Natural killer cell (primary cell): ENCODE measurements around the gene CBLN1. TPM values are rescaled to one million over a fixed set of nuclear protein-coding genes. Genes with fewer than 3 reads are reported as not detected.

Source experiments
- ATAC-seq, 3 donors: fragments of 150-1000 bp in 2 of 3; fragments of 200-7000 bp in 1 of 3; cut with Tn5 transposase; 1 replicate in 1 of 3; 2 replicates in 2 of 3; pipeline ENCODE4 v1.10.0; 2021; ENCODE audit warnings: mild to moderate bottlenecking in 2 of 3, moderate library complexity in 2 of 3
- DNase-seq, 2 donors: peaks; one replicate each; pipeline versions ENCODE4 v3.0.0 to v3.0.0-alpha.2; 2013 to 2021; ENCODE audit warnings: mixed read lengths in 1 of 2
- H3K27ac ChIP-seq: one replicate; pipeline ENCODE4 v1.5.1; 2013; ENCODE audit warnings: mild to moderate bottlenecking, low read length
- H3K27me3 ChIP-seq: one replicate; pipeline ENCODE4 v1.6.1; 2013; ENCODE audit warnings: low read length; ENCODE audit not compliant: control insufficient read depth, insufficient read depth
- H3K36me3 ChIP-seq: one replicate; pipeline ENCODE4 v1.6.1; 2013; ENCODE audit warnings: low read length; ENCODE audit not compliant: control insufficient read depth, insufficient read depth
- H3K4me1 ChIP-seq: one replicate; pipeline ENCODE4 v1.6.1; 2013; ENCODE audit warnings: low read length; ENCODE audit not compliant: control insufficient read depth, insufficient read depth
- H3K4me3 ChIP-seq: one replicate; pipeline ENCODE4 v1.5.1; 2013; ENCODE audit warnings: low read length
- H3K9me3 ChIP-seq: one replicate; pipeline ENCODE4 v1.6.1; 2013; ENCODE audit warnings: low read length; ENCODE audit not compliant: control insufficient read depth, insufficient read depth
- H3K27ac Mint-ChIP-seq, 2 donors: one replicate each; pipeline ENCODE4 v1.8.0; 2022; ENCODE audit warnings: mild to moderate bottlenecking in 2 of 2, mixed read lengths in 2 of 2, moderate library complexity in 1 of 2
- H3K27me3 Mint-ChIP-seq, 2 donors: one replicate each; pipeline ENCODE4 v1.8.0; 2022; ENCODE audit warnings: low read depth in 2 of 2, mixed read lengths in 2 of 2
- H3K36me3 Mint-ChIP-seq: one replicate; pipeline ENCODE4 v1.8.0; 2022; ENCODE audit warnings: mixed read lengths
- H3K4me1 Mint-ChIP-seq, 2 donors: one replicate each; pipeline ENCODE4 v1.8.0; 2022; ENCODE audit warnings: mixed read lengths in 2 of 2
- H3K4me3 Mint-ChIP-seq: one replicate; pipeline ENCODE4 v1.8.0; 2022; ENCODE audit warnings: mild to moderate bottlenecking, moderate library complexity, mixed read lengths
- H3K9me3 Mint-ChIP-seq, 2 donors: one replicate each; pipeline ENCODE4 v1.8.0; 2022; ENCODE audit warnings: mixed read lengths in 2 of 2
- CTCF ChIP-seq: fragments of 200-600 bp; IDR thresholded peaks from one replicate; pipeline ENCODE4 v1.8.0; 2022; ENCODE audit warnings: antibody characterized with exemption
- WGBS: methylation state at CpG from one replicate; pipeline ENCODE4 v1.1.7; 2013; ENCODE audit warnings: missing lambda C conversion rate; ENCODE audit not compliant: insufficient coverage; 5-methylcytosine and 5-hydroxymethylcytosine counted together
- intact Hi-C: fragments of 100-400 bp; cut with micrococcal nuclease; formaldehyde crosslinking; loops from one replicate; pipeline ENCODE4 v1.14.2; 2022
- total RNA-seq, 4 donors: library from RNA; stranded (reverse); fragments of 120-200 nt in 1 of 4; gene quantifications; one replicate each; pipeline versions ENCODE4 v1.2.3 to v1.2.4, GENCODE V29; 2013 to 2022

The CBLN1 gene
- not detected for total RNA-seq
- not detected for total RNA-seq (2013)

- no peak for TF ChIP-seq CTCF
- H3K4me1 ChIP-seq: peaks cover 6% of the 10 kb centered on the region
- H3K9me3 ChIP-seq: no peaks in the 10 kb centered on the region
- H3K27ac ChIP-seq: no peak within 1 kb of the TSS
- peaks cover 55 to 66% of the 10 kb centered on the region in 2 donors for H3K27me3 Mint-ChIP-seq
- H3K4me1 Mint-ChIP-seq: peaks cover 5 to 10% of the 10 kb centered on the region in 2 donors
- H3K36me3 ChIP-seq: no peaks in the 10 kb centered on the region
- ATAC-seq (peak in 1 of 3 donors; percentile 22), DNase-seq (no peak)
- H3K4me3 ChIP-seq: no peak within 1 kb of the TSS
- intact Hi-C loops: no loop called here
- 3% methylated on average over 44 of the region's 45 CpGs for WGBS
- H3K9me3 Mint-ChIP-seq: peaks cover 0 to 4% of the 10 kb centered on the region in 2 donors
- H3K27ac Mint-ChIP-seq: no peak within 1 kb of the TSS
- H3K27me3 ChIP-seq: peaks cover 51% of the 10 kb centered on the region
- peak within 1 kb of the TSS; percentile 78 for H3K4me3 Mint-ChIP-seq
- peaks cover 7% of the 10 kb centered on the region for H3K36me3 Mint-ChIP-seq
These were observed at the start of gene CBLN1 for GRCh38 chr16:49281480-49281842. CBLN1 (minus strand) TSS chr16:49281838; CDS start chr16:49281465, 373 bp downstream.

GRCh38 chr16:49330562-49331201, 49.0 kb upstream of the CBLN1 start:
- no peaks in the 10 kb centered on the region for H3K4me1 ChIP-seq
- no peaks in the 10 kb centered on the region for H3K27me3 ChIP-seq
- Mint-ChIP-seq H3K9me3 (no peaks in the 10 kb centered on the region), H3K27me3 (no peaks in the 10 kb centered on the region), H3K36me3 (no peaks in the 10 kb centered on the region), H3K4me1 (no peaks in the 10 kb centered on the region), H3K4me3 (no peak overlapping the region), H3K27ac (no peak overlapping the region)
- intact Hi-C loops: no loop called here
- no peak for TF ChIP-seq CTCF
- no peaks in the 10 kb centered on the region for H3K9me3 ChIP-seq
- WGBS: 76% methylated on average over 8 of the region's 9 CpGs
- no peaks in the 10 kb centered on the region for H3K36me3 ChIP-seq
- DNase-seq (no peak), ATAC-seq (no peak)
- no peak overlapping the region for H3K4me3 ChIP-seq
- H3K27ac ChIP-seq: no peak overlapping the region

- intact Hi-C loops: no loop called here
- Mint-ChIP-seq H3K4me1 (no peaks in the 10 kb centered on the region), H3K4me3 (no peak overlapping the region), H3K9me3 (no peaks in the 10 kb centered on the region), H3K27ac (no peak overlapping the region), H3K27me3 (no peaks in the 10 kb centered on the region), H3K36me3 (no peaks in the 10 kb centered on the region)
- no peak overlapping the region for H3K4me3 ChIP-seq
- ATAC-seq (no peak), DNase-seq (no peak)
- H3K4me1 ChIP-seq: no peaks in the 10 kb centered on the region
- TF ChIP-seq CTCF: no peak
- WGBS: 86% methylated on average over 4 of the region's 4 CpGs
- H3K36me3 ChIP-seq: no peaks in the 10 kb centered on the region
- H3K27ac ChIP-seq: no peak overlapping the region
- H3K27me3 ChIP-seq: no peaks in the 10 kb centered on the region
- no peaks in the 10 kb centered on the region for H3K9me3 ChIP-seq
These were observed 46.7 kb upstream of the CBLN1 start for GRCh38 chr16:49328325-49328724.

GRCh38 chr16:49327466-49327865, 45.8 kb upstream of the CBLN1 start:
- Mint-ChIP-seq H3K4me3 (no peak overlapping the region), H3K9me3 (no peaks in the 10 kb centered on the region), H3K27ac (no peak overlapping the region), H3K27me3 (no peaks in the 10 kb centered on the region), H3K36me3 (no peaks in the 10 kb centered on the region), H3K4me1 (no peaks in the 10 kb centered on the region)
- no peak for TF ChIP-seq CTCF
- no peaks in the 10 kb centered on the region for H3K27me3 ChIP-seq
- WGBS: 81% methylated on average over 4 of the region's 4 CpGs
- H3K9me3 ChIP-seq: no peaks in the 10 kb centered on the region
- intact Hi-C loops: no loop called here
- no peaks in the 10 kb centered on the region for H3K36me3 ChIP-seq
- H3K27ac ChIP-seq: no peak overlapping the region
- no peak for DNase-seq
- no peaks in the 10 kb centered on the region for H3K4me1 ChIP-seq
- H3K4me3 ChIP-seq: no peak overlapping the region
- ATAC-seq: no peak
